ENCODE data around the gene IKZF2.

IKZF2 gene

DNA sequence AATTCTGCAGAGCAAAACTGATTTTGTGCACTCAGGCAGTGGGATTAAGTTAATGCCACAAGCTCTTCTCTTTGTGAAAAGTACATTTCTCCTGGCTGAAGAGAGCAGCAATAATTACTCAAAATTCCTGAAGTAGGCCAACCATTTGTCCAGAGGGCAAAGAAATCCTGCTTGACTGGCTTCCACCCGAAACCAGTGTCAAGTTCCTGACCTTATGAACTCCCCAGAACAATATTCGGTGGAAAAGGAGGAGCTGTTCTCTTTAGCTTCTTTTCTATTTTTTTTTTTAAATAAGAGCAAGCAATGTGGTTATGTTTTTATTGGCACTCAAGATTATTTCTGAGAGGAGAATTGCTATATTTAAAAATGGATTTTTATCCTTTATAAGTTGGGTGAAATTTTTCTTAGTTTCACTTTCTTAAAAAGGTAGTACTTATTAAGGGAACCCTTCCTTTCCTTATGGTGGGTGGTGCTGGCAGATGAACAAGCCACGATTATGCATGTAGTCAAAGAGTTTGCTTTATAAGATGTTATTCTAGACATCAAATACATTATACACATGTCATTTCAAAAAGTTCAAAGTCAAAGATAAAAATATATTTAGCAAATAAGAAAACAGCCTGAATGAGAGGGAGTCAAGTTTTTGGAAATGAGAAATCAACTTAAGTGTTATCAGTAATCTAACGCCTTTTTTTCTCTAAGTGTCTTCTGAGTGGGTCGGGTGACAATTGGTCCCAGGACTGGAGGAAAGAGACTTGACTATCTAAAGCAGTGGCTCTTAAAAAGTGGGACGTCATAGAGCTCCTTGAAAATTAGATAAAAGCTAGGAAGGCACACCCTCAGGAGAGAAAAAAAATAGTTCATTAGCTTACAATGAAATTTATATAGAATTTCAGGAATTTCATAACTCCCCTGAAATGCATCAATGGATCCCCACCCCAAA is 194.5 kb downstream of the IKZF2 start:
- DNase-seq (ENCODE audit: extremely low read depth, low read depth) = no peak
- TF ChIP-seq, protein P1, sequence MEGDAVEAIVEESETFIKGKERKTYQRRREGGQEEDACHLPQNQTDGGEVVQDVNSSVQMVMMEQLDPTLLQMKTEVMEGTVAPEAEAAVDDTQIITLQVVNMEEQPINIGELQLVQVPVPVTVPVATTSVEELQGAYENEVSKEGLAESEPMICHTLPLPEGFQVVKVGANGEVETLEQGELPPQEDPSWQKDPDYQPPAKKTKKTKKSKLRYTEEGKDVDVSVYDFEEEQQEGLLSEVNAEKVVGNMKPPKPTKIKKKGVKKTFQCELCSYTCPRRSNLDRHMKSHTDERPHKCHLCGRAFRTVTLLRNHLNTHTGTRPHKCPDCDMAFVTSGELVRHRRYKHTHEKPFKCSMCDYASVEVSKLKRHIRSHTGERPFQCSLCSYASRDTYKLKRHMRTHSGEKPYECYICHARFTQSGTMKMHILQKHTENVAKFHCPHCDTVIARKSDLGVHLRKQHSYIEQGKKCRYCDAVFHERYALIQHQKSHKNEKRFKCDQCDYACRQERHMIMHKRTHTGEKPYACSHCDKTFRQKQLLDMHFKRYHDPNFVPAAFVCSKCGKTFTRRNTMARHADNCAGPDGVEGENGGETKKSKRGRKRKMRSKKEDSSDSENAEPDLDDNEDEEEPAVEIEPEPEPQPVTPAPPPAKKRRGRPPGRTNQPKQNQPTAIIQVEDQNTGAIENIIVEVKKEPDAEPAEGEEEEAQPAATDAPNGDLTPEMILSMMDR (IDR thresholded peaks at IDR 0.05; ENCODE audit: low read depth, low read length) = no peak

DNA sequence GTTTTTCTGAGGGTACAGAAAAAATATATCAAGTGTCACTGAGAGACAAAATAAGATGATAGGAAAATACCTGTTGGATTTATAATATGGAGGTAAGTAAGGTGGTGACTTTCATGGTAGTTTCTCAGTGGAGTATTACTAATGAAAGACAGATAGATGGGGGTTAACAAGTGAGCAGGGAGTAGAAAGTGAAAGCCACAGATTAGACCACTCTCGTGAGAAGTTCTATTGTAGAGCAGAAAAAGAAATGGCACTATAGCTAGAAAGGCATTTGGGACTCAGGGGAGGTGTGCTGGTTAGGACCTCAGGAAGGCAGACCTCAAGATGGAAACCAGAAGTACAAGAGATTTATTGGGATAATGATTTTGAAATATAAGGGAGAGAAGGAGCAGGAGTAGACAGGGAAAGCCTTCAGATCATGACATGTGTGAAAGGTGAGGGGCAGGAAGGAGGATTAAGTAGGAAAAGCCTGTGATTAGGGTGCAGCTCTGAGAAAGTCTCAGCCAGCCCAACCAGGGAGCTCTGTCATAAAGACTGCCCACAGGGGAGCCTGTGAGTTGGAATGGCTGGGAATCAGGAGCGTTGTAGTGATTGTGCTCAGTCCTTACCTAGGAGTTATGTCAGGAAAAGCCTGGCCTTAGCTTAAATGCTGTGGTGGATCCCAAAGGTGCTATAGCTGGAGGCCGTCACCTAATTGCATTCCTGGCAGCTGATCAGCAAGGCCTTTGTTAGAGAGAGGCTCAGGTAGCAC is 198.1 kb downstream of the IKZF2 start:
- DNase-seq (ENCODE audit: extremely low read depth, low read depth) = no peak
- TF ChIP-seq, protein P1 (IDR thresholded peaks at IDR 0.05; ENCODE audit: low read depth, low read length) = no peak

DNA sequence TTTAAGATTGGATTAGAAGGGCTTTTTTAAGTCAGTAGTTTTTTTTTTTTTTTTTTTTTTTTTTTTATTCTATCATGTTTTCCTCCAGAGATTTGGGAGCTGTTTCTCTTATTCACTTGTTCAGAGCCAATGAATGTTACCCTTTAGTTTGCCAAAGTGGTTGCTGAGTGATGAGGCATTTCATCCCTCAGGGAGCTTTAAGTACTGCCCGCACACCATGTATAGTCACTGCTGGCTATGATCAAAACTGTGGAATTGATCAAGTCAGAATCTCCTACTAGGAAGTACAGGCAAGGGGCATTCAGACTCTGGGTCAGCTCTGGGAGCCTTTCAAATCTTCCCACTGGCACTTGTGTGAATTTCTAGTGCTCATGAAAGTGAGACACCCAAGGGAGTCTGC is 201.6 kb downstream of the IKZF2 start:
- TF ChIP-seq, protein P1 (IDR thresholded peaks at IDR 0.05; ENCODE audit: low read depth, low read length) = no peak
- DNase-seq (ENCODE audit: extremely low read depth, low read depth) = no peak
